ENCODE measurements around the gene NT5DC1.

DNA sequence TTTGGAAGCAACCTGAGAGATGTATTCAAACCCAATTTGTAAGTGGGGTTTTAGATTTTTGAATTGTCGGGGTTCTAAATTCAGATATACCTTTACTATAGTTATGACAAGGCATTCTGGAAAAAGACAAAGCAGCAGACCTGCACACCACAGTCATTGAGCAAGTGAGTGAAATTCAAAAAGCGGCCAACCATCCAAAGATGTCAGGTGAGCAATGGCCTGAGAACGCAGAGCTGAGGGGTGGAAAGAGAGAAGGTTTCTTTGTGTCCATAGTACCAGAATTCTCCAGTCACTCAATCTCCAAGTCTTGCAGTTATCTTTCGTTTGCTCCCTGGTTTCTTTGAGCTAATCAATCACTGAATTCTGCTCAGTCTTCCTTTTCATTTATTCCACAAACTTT, 38.2 kb upstream of the NT5DC1 start:
- TF ChIP-seq, protein P1, sequence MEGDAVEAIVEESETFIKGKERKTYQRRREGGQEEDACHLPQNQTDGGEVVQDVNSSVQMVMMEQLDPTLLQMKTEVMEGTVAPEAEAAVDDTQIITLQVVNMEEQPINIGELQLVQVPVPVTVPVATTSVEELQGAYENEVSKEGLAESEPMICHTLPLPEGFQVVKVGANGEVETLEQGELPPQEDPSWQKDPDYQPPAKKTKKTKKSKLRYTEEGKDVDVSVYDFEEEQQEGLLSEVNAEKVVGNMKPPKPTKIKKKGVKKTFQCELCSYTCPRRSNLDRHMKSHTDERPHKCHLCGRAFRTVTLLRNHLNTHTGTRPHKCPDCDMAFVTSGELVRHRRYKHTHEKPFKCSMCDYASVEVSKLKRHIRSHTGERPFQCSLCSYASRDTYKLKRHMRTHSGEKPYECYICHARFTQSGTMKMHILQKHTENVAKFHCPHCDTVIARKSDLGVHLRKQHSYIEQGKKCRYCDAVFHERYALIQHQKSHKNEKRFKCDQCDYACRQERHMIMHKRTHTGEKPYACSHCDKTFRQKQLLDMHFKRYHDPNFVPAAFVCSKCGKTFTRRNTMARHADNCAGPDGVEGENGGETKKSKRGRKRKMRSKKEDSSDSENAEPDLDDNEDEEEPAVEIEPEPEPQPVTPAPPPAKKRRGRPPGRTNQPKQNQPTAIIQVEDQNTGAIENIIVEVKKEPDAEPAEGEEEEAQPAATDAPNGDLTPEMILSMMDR (IDR thresholded peaks at IDR 0.05), result no peak
- TF ChIP-seq HEYL (CRISPR knock-in tag; IDR thresholded peaks at IDR 0.05) (no peak), MAZ (IDR thresholded peaks at IDR 0.05; ENCODE audit: borderline replicate concordance, low read depth, low read length) (no peak), FOSL2 (IDR thresholded peaks at IDR 0.05) (no peak), FOSL2 (CRISPR knock-in tag; IDR thresholded peaks at IDR 0.05) (no peak)

All from A549 (cell line).